Caco-2 (cell line): ENCODE measurements around the gene NAXD. TPM values are rescaled to one million over a fixed set of nuclear protein-coding genes. Genes with fewer than 3 reads are reported as not detected.

ENCODE experiments used
- BruUV-seq: library from RNA; stranded (reverse); fragments of 400-500 nt; replicated peaks from 2 replicates; lab custom pipeline; 2021; lab: Mats Ljungman, UMichigan
- CTCF ChIA-PET: fragments of 300-600 bp; sonication (Branson Sonifier 250); formaldehyde crosslinking; loops from one replicate; lab custom pipeline; 2022; ENCODE audit warnings: antibody characterized with exemption; lab: Charles Lee
- POLR2A ChIA-PET: fragments of 300-600 bp; sonication (Branson Sonifier 250); formaldehyde crosslinking; loops from one replicate; lab custom pipeline; 2022; ENCODE audit warnings: antibody characterized with exemption; lab: Charles Lee
- DNase-seq, 2 experiments: peaks; one replicate each; pipeline versions ENCODE4 v3.0.0 to v3.0.0-alpha.2; 2020 to 2022
- H3K27me3 ChIP-seq: replicated peaks from 2 replicates; pipeline ENCODE4 v1.6.0; 2011; ENCODE audit warnings: low read length; ENCODE audit not compliant: control insufficient read depth, insufficient read depth
- H3K36me3 ChIP-seq: 2 replicates; pipeline ENCODE4 v1.5.1; 2011; ENCODE audit warnings: low read length; ENCODE audit not compliant: control insufficient read depth, insufficient read depth
- H3K4me1 ChIP-seq: fragments of 250-450 bp; sonication (Bioruptor Pico); 2 replicates; pipeline ENCODE4 v1.5.1; 2020; ENCODE audit warnings: mild to moderate bottlenecking
- H3K4me3 ChIP-seq: 2 replicates; pipeline ENCODE4 v1.5.1; 2011; ENCODE audit warnings: low read depth, mild to moderate bottlenecking, control low read depth, low read length
- H3K9me3 ChIP-seq: fragments of 250-450 bp; sonication (Bioruptor Pico); 2 replicates; pipeline ENCODE4 v1.5.1; 2020; ENCODE audit warnings: mild to moderate bottlenecking, moderate library complexity
- H3K27ac Mint-ChIP-seq: one replicate; pipeline ENCODE4 v1.8.0; 2022; ENCODE audit warnings: mixed read lengths; ENCODE audit not compliant: unreplicated experiment
- H3K27me3 Mint-ChIP-seq: one replicate; pipeline ENCODE4 v1.8.0; 2022; ENCODE audit warnings: mixed read lengths; ENCODE audit not compliant: insufficient read depth, unreplicated experiment
- H3K36me3 Mint-ChIP-seq: one replicate; pipeline ENCODE4 v1.8.0; 2022; ENCODE audit warnings: mild to moderate bottlenecking, mixed read lengths; ENCODE audit not compliant: insufficient read depth, unreplicated experiment
- H3K4me1 Mint-ChIP-seq: one replicate; pipeline ENCODE4 v1.8.0; 2022; ENCODE audit warnings: low read depth, mixed read lengths; ENCODE audit not compliant: unreplicated experiment
- H3K4me3 Mint-ChIP-seq: one replicate; pipeline ENCODE4 v1.8.0; 2022; ENCODE audit warnings: mild to moderate bottlenecking, moderate library complexity, mixed read lengths; ENCODE audit not compliant: unreplicated experiment
- H3K9me3 Mint-ChIP-seq: one replicate; pipeline ENCODE4 v1.8.0; 2022; ENCODE audit warnings: mixed read lengths; ENCODE audit not compliant: unreplicated experiment
- intact Hi-C: fragments of 100-400 bp; cut with micrococcal nuclease; formaldehyde crosslinking; loops from one replicate; pipeline ENCODE4 v1.10.0; 2022; ENCODE audit not compliant: unreplicated experiment
- total RNA-seq: library from RNA; stranded (reverse); gene quantifications from 2 replicates; pipeline ENCODE4 v1.2.3, GENCODE V29; 2022
- TF ChIP-seq, protein P1 (sequence below), 2 experiments: fragments of 200-600 bp in 1 of 2; IDR thresholded peaks; 1 replicate in 1 of 2; 2 replicates in 1 of 2; pipeline versions ENCODE4 v1.5.1 to v1.8.0; 2011 to 2022; ENCODE audit warnings: antibody characterized with exemption in 1 of 2, control low read depth in 1 of 2, inconsistent platforms in 1 of 2, low read depth in 1 of 2, low read length in 1 of 2, mild to moderate bottlenecking in 1 of 2, moderate library complexity in 1 of 2; ENCODE audit not compliant: insufficient read depth in 1 of 2, severe bottlenecking in 1 of 2, unreplicated experiment in 1 of 2

The NAXD gene
- total RNA-seq, 1 experiment from 2014 or later = 51.5 TPM

- Mint-ChIP-seq H3K36me3 (peaks cover 57% of the 10 kb centered on the region), H3K4me1 (peaks cover 6% of the 10 kb centered on the region), H3K27me3 (no peaks in the 10 kb centered on the region), H3K4me3 (no peak overlapping the region), H3K9me3 (no peaks in the 10 kb centered on the region), H3K27ac (no peak overlapping the region)
- Histone ChIP-seq H3K4me3 (no peak overlapping the region), H3K4me1 (no peaks in the 10 kb centered on the region; the same call in 1 of the 2 replicates), H3K27me3 (no peaks in the 10 kb centered on the region), H3K9me3 (no peaks in the 10 kb centered on the region), H3K36me3 (no peaks in the 10 kb centered on the region; the same call in 1 of the 2 replicates)
- CTCF ChIA-PET = no interaction called here
- DNase-seq = no peak
- TF ChIP-seq, protein P1, sequence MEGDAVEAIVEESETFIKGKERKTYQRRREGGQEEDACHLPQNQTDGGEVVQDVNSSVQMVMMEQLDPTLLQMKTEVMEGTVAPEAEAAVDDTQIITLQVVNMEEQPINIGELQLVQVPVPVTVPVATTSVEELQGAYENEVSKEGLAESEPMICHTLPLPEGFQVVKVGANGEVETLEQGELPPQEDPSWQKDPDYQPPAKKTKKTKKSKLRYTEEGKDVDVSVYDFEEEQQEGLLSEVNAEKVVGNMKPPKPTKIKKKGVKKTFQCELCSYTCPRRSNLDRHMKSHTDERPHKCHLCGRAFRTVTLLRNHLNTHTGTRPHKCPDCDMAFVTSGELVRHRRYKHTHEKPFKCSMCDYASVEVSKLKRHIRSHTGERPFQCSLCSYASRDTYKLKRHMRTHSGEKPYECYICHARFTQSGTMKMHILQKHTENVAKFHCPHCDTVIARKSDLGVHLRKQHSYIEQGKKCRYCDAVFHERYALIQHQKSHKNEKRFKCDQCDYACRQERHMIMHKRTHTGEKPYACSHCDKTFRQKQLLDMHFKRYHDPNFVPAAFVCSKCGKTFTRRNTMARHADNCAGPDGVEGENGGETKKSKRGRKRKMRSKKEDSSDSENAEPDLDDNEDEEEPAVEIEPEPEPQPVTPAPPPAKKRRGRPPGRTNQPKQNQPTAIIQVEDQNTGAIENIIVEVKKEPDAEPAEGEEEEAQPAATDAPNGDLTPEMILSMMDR (IDR thresholded peaks at IDR 0.05; ENCODE audit: insufficient read depth in 1 of 2, low read depth in 1 of 2, low read length in 1 of 2, severe bottlenecking in 1 of 2, unreplicated experiment in 1 of 2) = no peak
- POLR2A ChIA-PET = no interaction called here
- intact Hi-C loops = no loop called here
- BruUV-seq = no TSS peak
These were observed 72.4 kb downstream of the NAXD start for GRCh38 chr13:110687736-110688135.

DNA sequence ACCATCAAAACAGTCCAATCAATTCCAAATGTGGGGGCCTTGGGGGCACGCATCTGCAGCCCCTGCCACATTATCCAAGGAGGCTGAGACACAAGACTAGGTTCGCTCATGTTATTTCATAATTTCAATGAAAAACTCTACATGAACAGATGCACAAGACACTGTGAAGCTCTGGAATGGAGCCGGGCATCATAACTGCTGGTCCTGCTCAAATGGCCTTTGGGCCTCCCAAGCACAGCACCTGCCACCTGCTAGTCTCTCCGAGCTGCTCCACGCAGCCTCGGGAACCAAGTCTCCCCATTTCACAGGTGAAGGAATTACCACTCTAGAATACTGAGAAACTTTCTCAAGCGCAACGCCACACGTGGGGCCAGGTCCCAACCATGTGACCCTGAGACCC, 73.7 kb downstream of the NAXD start:
- Mint-ChIP-seq H3K27ac (no peak overlapping the region), H3K27me3 (no peaks in the 10 kb centered on the region), H3K4me1 (peaks cover 6% of the 10 kb centered on the region), H3K9me3 (no peaks in the 10 kb centered on the region), H3K36me3 (peaks cover 60% of the 10 kb centered on the region), H3K4me3 (no peak overlapping the region)
- H3K9me3 ChIP-seq = no peaks in the 10 kb centered on the region
- TF ChIP-seq, protein P1 (IDR thresholded peaks at IDR 0.05; ENCODE audit: insufficient read depth in 1 of 2, low read depth in 1 of 2, low read length in 1 of 2, severe bottlenecking in 1 of 2, unreplicated experiment in 1 of 2) = no peak
- H3K27me3 ChIP-seq = no peaks in the 10 kb centered on the region
- H3K4me1 ChIP-seq = no peaks in the 10 kb centered on the region; the same call in 1 of the 2 replicates
- intact Hi-C loops = no loop called here
- POLR2A ChIA-PET = no interaction called here
- BruUV-seq = no TSS peak
- H3K4me3 ChIP-seq = no peak overlapping the region
- no peak for DNase-seq
- H3K36me3 ChIP-seq = no peaks in the 10 kb centered on the region; the same call in 1 of the 2 replicates
- CTCF ChIA-PET = no interaction called here

Other genes starting within 250 kb of the NAXD start
- 37.9 and 40.1 TPM in 2 replicates for gene RAB20, start 53.8 kb upstream of the NAXD start, total RNA-seq
- gene CARS2, start 90.6 kb downstream of the NAXD start, total RNA-seq = 63.1 and 68.4 TPM in 2 replicates
- 16.4 and 17.9 TPM in 2 replicates for gene ING1, start 98.2 kb downstream of the NAXD start, total RNA-seq